HG03378 (cell line): ENCODE measurements around the gene LRRN3.

Experiments
- ATAC-seq: cut with Tn5 transposase; IDR thresholded peaks from one replicate; pipeline ENCODE4 v1.9.1; 2021; ENCODE audit warnings: mild to moderate bottlenecking, moderate library complexity; ENCODE audit not compliant: unreplicated experiment

LRRN3 gene

DNA sequence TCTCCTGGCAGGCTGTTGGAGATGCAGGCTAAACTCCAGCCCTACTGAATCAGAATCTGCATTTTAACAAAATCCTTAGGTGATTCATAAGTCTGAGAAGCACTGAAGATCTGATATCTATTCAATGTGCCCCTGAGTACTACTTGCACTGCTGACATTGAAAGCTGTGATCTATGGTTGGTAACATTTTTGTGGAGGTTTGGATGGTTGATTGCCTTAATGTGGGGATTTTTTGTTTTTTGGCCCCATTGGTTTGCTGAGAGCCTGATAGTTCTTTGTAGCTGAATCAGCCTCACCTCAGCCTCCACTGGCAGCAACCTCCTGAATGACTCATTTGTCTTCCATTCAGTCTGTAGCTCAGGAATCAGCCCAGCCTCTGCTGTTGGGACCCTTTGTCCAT is 14.7 kb upstream of the LRRN3 start:
- ATAC-seq: no peak

DNA sequence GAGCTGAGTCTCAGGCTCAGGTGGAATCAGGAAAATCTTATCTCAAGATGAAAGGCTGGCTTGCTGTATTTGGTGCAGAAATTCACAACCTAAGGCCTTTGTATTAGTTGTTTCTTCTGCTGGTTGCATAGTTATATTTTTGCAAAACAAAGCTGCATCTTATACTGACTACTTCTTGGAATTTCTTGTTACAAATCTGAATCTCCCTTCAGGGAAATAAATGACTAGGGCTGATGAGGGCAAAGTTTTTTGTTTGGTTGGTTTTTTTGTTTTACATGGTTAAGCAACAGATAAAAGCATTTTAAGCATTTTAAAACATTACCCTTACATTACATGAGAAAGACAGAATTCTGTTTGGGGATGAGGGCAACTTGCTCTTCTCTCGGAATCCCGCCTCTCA is 13.9 kb upstream of the LRRN3 start:
- no peak for ATAC-seq

DNA sequence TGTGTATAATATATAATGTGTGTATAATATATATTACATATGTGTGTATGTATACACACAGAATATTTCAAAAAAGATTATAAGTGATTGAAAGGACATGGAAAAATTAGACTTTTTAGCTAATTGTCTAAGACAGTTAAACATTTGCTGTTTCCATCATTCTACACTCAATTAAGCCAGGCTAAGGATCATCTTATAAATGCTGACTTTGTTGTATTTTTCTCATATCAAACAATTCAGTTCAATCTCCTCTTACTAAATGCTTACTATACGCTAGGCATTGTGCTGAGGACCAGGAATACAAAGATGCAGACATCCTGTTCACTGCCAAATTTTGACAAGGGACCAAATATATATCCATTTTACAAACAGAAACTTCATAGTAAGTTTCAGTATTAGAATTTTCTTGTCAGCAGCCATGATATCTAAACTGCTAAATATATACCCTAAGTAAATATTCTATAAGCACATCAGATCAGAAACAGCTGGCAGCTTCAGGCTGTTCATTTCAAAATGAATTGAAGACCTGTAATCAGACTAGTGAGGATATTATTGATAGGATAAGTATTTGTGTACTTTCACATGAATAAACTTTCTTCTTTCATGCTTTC is 10.3 kb upstream of the LRRN3 start:
- ATAC-seq: peak; percentile 30

DNA sequence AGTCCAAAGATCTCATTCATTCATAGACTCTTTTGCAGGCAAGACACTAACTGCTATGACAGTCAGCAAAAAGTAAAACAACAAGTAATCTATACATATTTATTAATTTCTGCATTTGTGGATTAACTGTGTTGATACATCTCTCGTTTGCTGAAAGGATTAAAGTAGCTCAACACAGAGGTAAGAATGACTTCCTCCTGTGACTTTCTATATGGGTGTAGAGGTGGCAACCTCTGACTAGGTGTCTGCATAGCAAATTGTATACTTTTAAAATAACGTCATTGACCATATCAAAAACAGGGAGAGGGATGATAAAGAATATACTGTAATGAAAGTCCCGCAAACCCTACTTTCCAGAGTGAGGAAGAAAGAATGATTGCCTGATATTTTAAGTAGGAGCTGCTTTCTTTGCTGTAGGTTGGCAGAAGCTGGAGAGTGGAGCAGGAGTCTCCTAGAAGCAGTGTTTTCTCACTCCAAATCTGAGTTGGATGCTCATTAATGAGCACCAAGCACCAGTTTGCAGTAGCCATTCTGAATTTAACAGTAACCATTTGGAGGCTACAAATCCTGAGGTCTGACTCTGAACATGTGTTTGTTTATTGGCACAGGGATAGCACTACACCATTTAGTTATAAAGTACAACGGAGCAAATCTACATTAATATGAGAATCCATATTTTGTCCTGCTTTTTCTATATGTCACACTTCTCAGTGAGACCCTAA is 9.2 kb upstream of the LRRN3 start:
- ATAC-seq: no peak

DNA sequence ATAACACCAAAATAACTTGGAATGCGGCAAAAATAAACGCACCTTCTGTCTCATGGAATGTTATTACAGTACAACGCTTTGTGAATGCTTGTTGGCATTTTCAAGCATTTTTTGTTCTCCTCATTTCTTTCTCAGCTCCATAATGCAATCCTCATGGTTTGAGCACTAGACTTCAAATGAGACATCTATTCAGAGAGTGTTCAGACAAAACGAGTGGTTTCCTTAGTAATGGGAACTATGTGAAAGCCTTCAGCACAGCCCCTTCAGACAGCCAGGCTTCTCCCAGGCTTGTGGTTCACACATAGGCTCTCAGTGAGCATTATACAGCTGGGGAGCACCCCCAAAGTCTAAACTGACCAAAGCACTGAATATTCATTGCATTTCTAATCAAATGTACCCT is 8.6 kb upstream of the LRRN3 start:
- ATAC-seq: no peak

DNA sequence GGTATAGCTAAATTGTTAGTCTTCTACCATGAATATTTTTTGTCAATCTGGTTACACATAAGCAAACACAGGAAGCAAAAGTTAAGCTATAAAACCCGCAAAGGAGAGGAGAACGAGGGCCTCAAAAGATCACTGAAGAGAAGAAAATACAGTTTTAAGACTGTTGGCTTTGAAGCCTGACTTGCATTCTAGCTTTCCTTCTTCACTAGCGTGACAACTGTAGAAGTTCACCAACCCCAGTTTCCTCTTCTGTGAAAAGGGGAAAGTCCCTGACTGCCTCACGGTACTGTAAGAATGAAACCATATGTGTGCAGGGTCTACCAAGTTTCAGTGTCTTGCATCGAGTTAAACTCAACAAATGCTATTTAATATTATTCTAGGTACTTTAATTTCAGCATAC is 7.5 kb upstream of the LRRN3 start:
- peak; percentile 98 for ATAC-seq

DNA sequence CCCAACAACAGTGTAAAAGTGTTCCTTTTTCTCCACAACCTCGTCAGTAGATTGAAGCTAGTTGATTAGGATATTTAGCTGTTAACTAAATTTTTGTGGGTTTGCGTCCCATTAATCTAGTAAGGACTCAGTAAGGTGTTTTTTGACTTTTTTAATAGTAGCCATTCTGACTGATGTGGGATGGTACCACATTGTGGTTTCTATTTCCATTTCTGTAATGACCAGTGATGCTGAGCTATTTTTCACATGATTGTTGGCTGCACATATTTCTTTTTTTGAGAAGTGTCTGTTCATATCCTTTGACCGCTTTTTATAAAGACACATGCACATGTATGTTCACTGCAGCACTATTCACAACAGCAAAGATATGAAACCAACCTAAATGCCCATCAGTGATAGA is 5.6 kb upstream of the LRRN3 start:
- ATAC-seq: no peak

DNA sequence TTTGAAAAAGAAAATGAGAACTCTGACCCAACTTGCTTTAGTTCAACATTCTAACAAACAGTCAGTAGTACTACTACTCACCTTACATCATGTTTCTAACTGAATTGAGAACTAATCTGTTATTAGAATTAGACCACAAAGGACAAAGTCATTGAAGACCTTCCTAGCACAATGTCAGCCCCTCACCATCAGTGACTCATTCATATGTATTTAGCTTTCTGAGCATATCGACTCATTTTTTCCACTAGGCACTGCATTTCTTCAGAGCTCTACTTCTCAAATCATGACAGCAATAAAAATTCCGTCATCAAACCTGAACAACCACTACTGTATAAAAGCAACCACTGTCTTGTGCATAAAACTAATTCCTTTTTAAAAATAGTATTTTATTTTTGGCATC is 4.4 kb upstream of the LRRN3 start:
- no peak for ATAC-seq

DNA sequence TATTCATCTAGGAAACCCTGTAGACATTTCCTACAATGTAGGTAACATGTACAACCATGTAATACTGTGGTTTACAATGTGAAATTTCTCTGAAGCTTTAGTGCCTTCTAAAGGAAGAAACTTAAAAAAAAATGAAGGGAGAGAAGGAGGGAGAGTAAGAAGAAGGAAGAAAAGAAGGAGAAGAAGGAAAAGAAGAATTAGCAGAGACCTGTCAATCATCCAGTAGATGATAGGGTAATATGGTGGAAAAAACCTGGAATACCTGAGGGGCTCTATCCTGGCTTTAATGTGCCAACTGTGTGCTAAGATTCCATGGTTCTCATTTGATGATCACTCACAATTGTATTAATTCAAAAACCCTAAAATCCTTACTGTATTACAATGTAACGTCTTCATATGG is 2.6 kb upstream of the LRRN3 start:
- no peak for ATAC-seq

DNA sequence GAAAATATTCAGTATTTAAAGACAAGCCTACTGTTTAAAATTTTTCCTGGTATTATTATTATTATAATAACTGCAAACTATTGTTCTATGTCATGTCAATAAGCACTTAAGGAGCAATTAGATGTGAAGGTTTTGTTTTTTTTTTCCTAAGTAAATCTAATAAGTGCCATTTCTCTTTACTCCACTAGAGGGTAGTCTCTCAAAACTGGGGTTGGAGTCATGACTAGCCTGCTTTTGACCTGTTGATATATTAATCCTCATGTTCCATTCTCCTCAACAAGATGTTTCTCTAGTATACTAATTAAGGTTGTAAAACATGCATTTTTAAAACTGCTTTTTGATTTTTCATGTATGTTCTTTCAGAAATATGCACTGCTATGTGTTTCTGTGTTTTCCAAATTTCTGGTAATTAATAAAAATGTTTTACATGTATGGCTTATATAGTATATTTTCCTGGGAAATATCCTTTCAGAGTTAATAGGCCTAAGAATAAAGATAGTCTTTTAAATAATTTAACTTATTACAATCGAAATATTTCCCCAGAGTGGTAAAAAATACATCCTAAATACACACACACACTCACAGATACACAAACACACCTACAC is 1.0 kb upstream of the LRRN3 start:
- no peak for ATAC-seq

DNA sequence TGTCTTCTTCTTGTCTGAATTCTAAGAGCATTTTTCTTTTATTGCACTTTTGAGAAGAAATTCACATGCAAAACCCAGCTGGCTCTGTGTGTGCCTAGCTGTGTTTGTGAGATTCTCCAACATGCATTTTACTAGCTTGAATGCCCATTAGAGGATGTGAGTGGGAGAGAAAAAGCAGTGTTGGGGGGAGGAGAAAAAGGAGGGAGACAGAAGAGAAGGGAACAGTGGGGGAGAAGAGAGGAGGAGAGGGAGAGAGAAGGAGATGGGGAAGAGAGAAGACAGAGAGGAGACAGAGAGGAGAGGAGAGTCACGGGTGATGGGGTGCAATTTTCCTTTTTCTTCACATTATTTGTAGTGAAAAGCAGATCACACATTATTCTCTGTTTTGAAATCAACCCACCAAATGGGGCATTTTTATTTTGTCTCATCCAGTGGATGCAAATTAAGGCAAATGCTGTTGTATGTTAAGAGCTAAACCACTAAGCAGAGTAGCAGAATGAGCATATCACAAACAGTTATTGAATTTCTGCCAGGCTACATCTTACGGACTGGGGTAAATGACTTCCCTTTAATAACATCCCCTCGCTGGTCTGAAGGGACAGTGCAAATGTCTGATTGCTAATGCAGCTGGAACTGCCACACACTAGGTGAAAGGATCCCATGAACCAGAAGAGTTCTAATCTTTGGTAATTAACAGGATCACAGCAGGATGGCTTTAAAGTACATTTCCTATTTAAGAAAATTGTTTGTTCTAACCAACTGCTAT is 849 bp downstream of the LRRN3 start:
- peak; percentile 33 for ATAC-seq

DNA sequence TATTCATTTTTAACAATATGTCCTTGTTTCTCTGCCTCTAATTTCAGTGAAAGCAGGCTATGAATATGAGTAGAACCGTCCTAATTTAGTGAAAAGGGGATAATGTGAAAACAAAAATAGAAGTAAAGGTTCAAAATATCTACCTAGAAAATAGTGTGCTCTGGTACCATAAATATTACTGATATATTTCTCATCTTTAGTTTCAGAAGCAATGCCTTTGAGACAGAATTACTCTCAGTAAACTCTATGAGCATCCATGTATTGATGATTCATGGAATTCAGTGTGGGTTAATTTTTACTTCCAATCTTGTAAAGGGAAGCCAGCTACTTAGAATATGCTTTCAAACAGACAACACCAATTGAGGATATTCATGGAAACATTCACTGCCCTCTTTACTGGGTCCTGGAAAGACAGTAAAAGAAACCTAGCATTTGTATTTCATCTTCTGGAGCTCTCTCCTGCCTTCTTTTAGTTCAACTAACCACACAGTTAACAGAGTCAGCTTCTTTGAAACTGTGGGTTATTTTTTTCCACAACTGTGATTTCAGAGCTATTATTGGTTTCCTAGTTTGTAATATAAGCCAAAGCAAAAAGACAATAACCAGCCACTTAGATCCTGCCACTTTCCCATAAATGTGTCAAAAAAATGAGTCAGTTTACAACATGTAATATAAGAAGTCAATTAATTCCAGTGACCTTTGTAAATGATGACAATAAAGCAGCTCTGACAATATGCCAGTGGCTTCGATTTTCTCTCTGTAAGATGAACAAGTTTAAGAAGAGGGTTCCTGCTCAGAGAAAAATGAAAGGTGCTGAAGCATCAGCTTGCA is 1.7 kb downstream of the LRRN3 start:
- ATAC-seq: peak; percentile 65

DNA sequence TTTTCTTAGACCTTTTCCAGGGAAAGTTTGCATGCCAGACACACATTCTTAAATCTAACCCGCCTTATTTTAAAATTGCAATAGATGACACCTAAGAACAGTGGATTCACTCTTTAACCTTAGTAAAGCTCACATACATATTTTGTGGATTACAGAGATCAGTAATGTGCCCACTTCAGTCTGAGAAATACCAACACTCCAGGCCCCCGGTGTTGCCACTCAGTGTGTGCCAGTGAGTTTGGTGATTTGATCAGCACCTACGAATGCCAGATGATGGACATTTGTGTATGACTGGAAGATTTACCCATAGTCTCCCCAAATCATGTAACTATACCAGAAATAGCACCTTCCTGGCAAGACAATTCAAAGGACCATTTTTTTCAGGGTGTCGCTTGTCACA is 2.6 kb downstream of the LRRN3 start:
- no peak for ATAC-seq

DNA sequence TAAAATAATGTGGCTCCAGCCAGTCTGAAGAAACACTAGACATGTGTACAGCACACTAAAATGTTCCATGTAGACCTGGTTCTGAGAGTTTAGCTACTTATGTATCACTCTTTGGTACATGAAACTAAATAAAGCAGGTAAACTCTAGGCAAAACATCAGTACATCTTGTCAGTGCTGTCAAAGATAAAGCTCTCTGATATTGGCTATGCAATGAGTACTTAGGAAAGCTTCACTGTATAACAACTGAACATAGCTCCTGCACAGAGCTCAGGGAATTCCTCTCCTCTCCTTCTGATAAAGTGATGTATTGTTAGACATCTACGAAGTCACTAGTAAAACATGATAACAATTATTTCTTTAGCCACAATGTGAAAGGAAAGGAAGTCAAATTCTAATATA is 3.5 kb downstream of the LRRN3 start:
- ATAC-seq: no peak

DNA sequence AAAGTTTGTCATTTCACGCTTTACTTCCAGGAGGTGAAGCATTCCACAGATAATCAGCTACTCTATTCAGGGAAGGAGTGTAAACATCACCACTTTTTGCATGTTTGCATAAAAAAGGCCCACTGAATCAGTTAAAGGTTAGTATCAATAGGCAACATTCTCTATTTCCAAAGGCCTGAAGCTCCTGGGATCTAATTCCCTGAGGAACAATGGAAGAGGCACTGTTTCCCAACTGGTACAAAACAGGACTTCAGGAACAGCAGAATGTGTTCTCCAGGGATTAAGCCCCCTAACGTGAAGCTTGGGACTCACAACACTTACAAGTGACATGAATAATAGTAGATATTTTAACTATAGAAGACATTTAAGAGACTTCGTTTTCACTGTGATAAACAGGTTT is 6.1 kb downstream of the LRRN3 start:
- no peak for ATAC-seq

DNA sequence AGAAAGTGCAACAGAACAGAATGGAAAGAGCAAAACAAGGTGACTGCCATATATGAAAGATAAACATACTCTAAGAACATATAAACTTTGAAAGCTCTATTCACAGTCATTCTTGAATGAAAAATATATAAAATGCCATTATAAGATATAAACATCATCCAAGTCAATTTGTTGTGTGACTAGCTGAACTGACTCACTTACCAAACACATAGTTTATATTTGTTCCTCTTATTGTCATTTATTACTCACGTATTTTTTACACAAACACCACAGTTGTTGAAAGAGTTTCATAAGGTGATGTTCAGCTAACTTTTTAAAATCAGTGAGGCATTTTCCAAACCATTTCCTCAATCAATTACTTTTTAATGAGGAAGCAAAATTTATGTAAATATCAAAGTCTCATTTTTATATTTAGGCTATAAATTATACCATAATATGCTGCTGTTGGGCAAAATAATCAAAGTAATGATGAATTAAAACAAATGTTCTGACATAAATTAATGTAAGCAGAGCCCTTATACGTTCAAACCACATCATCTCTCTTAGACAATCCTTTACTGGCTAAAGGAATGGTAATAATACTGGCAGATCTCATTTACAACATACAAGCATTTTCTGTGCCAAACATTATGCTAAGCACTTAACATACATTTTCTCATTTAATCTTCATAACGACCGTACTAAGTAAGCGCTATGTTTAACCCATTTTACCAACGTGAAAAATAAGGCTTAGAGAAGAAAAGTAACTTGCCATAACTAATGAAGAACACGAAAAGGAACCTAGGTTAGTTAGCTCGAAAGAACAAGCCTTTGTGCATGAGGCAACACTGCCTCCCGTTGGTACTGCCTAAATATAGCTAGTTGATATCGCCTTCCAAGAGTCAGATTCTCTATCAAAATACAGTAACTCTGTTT is 7.3 kb downstream of the LRRN3 start:
- ATAC-seq: peak; percentile 93

DNA sequence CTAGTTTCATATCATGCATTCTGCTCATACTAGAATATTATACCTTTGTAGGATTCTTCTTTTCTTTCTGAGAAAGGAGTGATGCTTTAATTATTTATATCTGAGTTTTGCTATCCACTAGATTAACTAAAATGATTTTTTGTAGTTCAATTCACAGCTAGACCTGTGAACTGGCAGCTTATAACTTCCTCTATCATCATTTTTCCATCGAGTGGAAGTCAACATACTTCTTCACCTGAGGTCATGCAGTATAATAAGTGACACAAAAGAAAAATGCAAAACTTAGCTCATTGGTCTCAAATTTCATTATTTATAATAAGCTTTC is 8.0 kb downstream of the LRRN3 start:
- no peak for ATAC-seq

DNA sequence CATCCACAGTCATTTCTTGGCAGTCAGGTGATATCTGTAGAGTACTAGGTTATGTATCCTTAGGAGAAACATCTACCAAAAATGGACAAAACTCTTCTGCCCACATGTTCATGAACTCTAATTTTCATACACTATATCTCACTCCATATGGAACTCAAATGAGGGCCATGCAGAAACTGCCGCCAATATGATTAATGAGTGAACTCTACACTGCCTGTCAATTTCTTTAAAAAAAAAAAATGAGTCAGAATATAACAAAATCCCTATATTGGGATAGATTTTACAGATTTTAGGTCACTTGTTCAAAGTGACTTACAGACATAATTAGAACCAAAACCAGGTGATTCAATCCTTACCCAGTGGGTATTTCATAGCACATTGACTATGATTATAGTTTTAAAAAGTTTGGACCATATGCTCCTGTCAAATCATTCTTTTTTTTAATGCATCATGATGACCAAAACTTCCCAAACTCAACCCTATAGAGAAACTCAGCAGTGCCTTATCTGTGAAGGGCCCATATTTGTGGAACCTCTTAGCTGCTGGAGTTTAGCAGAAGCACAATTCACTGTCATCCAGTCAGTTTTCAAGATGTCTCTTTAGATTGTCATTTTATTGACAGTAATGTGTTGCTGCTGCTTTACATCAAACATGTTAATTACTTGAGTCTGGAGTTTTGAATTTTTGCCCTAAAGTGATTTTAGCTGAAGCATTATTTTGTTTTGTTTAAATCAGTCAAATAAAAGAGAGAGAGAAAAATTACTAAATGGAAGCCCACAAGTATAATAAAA is 11.1 kb downstream of the LRRN3 start:
- no peak for ATAC-seq

DNA sequence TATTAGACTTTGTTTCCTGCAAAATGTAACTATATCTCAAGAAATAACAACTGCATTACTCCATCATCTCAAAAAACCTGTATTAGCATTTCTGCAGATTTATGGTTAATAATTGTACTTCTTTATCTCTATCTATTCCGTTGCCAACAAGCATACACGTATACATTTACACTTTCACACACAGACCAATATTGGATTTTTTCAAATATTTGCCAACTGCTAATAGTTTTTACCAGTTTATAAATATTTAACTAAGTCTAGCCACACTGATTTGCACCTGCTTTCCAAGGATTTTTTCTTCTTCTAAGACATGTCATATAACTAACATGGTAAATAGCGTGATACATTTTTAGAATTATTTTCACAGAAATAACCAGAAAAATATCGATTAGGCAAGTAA is 12.2 kb downstream of the LRRN3 start:
- ATAC-seq: no peak
